ENCODE data around the gene LPGAT1.

Gene LPGAT1

DNA sequence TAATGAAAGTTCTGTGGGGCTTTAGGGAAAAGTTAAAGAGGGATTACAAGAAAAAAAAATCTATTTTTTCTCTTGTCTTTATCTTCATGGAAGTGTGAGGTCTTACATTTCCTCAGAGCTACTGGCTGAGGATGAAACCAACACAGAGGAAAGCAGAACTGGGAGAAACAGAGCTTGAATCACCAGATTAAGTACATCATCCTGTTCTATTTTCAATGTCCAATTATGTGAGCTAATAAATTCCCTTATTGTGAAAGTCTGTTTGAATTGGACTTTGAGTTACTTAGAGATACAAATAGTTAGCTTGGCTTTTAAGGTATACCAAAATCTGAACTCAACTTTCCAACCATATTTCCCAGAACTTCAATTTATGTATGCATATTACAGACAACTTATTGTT lies 69.2 kb downstream of the LPGAT1 start:
- no peak for DNase-seq

DNA sequence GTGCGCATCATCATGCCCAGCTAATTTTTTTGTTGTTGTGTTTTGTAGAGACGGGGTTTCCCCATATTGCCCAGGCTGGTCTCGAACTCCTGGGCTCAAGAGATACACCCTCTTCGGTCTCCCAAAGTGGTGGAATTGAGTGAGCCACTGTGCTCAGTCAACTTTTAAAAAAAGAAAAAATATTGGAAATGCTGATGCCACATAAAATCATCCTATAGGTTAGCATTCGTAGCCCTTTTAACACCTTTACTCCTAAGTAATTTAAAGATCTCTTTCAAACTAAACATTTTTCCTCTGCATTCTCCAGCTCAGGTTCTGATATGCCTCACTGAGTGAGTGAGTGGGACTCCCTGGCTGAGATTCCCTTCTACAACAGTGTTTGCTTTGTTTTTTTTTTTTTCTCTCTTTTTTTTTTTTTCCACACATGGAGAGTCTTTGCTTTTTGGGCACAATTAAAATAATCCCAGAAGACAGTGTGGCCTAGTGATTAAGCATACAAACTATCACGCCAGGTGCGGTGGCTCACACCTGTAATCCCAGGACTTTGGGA lies 74.0 kb downstream of the LPGAT1 start:
- no peak for DNase-seq

DNA sequence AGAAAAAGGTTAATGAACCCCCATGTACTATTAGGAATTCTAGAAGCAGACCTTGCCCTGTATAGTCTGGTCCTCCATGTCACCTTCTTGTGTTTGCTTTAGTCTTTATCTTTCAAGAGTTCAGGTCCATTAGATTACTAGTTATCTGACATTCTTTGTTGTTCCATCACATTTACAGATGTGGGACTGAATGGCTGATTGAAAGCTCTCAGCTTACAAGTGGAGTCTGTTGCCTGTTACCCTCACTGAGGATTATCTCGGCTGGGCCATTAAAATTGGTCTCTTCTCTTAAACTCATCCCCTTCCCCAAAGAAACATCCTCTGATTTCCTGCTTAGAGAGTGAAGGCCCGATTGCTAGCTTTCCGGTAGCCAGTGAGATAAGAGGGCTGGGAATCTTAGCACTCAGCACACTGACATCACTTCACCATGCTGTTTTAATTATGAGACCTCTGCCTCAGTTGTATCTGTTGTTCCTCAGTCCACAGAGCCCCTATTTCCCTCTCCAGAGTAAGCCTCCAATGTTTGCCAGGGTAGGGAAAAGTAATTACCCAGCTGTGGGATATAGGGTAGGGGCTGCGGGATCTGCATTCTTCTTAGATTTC lies 76.8 kb downstream of the LPGAT1 start:
- DNase-seq = no peak

DNA sequence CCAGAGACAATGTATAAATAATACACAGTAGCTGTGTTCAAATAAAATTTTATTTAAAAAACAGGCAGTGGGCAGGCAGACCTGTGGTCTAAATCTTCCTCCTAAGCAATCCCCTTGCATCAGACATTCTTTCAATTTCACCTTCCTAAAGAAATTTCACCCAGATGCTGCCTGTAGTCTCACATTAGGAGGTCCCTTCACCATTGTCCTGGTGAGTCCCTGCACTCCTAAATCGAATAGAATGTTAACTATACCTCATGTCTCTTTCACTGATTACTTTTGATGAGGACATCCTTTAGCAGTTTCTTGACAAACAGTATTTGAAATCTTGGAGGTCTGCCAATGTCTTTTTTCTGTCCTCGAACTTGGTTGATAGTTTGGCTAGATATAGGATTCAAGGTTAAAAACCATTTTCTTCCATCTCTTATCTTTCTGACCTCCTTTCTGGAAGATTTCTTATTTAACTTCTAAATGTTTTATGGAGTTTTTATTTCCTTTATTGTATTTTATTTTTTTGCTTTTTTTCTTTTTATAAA lies 77.5 kb downstream of the LPGAT1 start:
- DNase-seq = no peak

DNA sequence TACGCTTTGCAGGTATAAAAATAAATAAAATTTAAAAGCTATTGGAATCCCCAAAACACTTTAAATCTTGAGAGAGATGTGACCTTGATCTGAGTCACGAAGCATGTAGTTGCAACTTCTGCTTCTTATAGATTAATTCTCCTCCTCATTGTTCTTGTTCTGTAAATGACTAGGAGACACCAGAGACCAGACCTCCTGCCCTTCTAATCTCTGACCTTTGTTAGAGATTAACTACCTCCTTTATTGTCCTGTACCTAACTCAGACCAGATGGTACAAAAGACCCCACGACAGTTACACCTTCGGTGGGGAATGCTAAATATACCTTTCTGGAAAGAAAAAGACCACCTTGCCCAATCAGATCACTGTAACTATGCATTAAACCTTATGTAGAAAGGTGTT lies 78.2 kb downstream of the LPGAT1 start:
- no peak for DNase-seq

DNA sequence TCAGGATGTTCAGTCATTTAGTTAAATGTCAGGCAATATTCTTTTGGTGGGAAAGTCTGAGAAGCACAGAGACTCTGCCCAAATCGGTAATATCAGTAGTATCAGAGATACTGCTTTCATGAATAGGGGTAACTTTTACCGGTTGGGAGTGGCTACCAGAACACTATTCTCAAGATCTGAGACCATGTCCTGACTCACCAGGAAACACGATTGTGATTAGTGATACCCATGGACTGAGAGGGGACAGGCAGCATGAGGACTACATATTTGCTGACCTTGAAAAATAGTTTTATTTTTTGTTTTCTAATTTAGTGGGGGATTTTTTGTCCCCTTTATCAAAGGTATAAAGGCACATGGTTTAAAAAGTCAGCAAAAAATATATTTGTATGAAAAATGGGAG lies 79.1 kb downstream of the LPGAT1 start:
- no peak for DNase-seq

DNA sequence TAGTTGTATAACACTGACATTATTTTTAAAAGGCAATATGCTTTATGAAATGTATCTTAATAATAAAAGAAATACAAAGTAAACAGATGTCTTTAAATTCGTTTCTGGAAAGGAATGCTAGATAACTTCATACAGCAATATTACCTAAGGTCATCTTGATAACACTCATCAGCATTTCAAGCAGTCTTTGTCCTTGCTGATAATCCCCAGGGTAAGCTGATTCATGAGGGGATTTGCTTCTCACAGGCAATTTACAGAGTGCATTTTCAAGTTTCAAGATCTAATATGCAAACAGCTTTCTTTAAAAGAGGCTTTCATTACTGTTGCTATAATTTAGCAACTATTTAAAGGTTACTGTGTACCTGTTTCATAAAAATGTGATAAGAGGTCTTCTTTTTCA lies 80.0 kb downstream of the LPGAT1 start:
- DNase-seq = no peak

DNA sequence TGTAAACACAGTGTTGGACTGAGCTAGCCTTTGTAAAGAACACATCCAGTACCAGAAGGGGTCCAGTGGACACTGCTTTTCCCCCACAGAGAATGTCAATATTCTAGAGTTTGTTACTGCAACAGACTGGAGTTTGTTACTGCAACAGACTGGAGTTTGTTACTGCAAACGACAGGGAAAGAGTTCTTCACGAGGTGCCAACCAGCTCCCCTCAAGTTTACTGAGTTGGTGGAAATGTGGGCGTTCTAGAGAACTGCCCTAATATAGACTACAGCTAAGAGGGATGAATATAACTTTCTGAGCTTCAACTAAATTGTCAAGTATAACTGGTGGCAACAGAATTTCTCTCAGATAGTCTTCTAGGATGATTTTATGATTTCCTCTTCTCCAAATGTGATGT lies 81.3 kb downstream of the LPGAT1 start:
- no peak for DNase-seq

DNA sequence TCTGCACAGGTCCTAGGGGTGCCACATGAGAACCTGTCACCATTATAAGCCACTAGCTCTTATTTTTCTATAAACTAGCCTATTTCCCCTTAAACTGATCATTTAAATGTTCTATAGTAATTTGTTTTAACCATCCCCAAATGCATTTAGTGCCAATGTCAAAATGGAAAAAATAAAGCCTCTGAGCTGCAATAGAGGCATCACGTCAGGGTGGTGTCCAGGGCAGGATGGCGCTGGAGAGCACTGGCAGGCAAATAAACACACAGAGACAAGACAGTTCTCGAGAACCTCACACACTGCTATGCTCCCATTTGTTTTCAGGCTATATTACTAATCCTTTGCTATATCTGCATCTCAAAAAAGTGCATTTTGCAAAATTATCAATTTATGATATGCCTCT lies 81.8 kb downstream of the LPGAT1 start:
- DNase-seq = no peak

DNA sequence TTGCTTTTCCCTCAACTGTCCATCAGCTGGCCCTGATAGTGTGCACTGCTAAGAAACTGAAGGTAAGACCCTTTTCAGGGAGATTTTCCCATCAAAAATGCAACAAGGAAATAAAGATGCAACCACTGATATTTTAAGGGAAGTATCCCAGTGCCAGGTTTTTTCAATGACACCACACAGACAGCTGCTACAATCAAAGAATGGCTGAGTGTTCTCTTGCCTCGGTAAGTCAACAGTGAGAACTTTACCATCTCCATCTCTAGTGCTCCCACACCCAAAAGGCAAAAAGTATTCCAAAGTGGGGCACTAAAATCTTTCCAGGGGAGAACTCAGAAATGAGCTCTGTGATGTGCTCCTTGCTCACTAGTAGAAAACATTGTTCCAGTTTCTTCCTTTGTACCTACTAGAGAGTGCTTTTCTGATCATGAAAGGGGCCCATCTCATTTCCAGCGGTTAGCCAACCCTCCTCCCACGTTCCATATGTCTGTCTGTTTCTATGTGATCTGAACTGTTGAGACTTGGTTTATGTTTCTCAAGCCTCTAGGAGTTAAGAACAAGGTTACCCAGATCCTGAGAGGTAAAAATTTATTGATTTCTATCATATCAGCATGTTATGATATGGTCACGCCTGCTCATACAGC lies 87.6 kb downstream of the LPGAT1 start:
- DNase-seq = no peak

DNA sequence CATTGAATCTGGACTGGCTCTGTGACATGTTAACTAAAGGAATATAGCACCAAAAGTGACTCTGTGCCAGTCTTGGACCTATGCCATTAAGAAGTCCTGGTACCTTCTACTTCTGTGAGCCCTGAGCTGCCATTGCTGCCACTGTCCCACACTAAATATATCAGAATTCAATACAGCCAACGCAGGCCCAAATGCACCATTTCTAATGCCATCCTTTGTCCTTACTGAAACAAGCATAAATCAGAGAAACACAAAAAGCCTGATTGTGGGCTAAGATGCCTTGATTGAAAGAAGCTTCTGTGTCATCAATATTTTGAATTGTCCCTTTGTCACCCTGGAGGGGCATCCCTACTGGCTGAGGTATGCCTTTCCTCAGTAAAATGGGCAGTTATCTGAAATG lies 88.3 kb downstream of the LPGAT1 start:
- no peak for DNase-seq

DNA sequence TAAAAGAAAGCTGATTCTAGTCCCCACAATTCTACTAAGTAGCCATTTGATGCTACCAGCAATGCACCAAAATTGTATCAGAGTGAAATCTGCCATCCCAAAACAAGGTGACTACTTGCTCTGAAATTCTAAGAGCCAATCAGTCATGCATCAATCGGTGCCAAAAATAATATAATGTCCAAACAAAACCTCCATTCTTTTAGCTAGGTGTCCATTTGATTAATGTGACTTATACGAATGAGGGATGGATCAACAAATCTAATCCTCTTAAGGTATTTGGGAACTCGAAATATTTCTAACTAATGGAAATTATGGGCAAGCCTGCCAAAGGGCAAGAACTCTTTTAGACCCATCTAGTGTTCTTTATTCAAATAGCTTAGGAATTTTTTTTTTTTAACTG lies 88.8 kb downstream of the LPGAT1 start:
- DNase-seq = no peak

DNA sequence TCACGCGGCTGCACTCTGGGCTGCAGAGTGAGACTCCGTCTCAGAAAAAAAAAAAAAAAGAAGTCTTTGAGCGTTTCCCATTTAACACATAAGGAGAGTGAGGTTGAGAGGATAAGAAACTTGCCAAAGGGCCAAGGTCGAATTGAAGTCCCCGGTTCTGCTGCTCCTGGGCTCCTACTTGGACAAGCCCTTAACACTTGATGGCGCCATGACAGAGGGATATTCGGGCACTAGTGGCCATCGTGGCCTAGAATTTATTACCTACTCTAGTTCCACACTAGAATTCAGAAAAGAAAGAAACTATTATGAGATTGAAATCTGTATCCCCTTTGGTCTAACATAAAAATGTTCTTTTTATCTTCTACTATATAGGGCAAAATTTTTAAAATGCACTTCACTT lies 89.4 kb downstream of the LPGAT1 start:
- DNase-seq = no peak

DNA sequence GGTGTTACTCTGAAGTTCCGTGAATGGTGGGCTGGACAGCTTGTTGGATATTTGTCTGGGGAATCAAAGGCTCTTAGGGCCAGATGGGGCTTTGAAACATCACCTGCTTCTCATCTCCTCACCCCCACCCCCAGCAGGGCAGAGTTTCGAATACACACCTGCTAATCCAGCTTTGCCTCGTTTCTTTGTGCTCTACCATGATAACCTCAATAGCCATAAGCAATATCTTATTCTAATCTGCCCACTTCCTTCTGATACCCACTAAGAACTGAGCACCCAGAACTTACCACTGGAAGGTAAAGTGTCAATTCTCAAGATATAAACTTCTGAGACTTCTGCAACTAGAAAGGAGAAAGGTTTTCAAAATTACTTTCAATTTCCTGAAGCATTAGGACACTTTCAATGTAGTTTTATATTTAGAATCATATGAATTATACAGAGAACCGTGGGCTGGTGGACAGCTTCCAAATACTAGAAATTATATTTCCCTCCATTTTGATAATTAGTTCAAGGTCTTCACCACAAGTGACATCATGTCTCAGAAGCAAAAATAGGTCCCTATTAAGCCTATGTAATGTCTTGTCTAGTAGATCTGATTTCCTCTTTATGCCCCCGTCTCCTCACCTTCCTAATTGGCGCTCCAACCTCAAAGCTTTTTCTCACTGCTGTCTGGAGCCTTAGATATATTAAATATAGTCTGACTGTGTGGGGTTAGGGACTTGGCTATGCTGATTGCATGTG lies 90.7 kb downstream of the LPGAT1 start:
- DNase-seq = no peak

DNA sequence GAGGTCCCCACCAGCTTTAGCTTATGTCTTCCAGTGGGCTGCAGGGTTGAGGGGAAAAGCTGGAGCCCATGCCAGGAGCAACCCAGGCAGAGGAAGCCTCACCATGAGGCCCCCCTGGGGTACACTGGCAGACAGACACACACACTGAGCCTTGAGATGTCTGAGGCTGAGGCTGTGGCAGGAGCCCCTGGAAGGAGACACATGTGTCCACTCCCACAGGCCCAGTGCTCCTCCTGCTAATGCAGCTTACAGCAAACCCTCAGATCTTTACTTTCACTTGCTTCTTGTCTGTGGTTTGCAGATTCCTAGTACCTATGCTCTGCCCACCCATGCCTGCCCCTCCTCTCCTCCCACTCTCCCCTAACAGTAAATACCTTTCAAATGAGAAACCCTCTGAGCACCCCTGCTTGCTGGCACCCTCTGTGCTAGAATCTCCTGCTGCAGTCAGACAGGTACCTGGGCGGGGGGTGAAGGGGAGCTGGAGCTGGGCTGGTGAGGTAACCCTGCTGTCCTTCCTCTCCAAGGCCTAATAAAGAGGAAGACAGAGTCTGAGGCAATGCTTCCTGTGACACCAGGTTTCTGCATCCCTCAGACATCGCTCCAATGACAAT lies 91.8 kb downstream of the LPGAT1 start:
- peak; percentile 51 to 55 for DNase-seq

DNA sequence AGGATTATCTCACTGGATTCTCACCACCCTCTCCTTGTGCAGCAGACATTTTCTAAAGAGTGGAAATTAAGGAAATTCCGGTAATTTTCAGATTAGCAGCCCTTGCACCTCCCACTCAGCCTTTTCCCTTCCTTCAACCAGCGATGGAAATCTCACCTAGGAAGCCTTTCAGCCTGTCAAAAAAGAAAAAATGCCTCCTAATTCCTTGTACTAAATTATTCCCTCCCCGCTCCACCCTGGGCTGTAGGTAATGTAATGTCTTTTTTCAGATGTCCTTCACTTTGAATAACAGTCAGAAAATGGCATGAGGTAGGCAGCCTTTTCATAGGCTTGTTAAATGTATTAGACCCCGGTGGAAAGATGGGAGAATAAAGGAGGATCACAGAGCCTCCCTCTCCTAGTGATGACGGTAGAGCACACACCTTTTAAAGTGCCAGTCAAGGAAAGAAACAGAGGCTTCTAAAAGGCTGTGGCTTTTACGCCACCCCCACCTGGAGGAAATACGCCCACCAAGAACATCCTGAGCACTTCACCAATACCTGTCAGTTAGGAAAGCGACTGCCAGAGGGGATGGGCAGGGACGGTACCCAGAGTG lies 92.4 kb downstream of the LPGAT1 start:
- no peak for DNase-seq

DNA sequence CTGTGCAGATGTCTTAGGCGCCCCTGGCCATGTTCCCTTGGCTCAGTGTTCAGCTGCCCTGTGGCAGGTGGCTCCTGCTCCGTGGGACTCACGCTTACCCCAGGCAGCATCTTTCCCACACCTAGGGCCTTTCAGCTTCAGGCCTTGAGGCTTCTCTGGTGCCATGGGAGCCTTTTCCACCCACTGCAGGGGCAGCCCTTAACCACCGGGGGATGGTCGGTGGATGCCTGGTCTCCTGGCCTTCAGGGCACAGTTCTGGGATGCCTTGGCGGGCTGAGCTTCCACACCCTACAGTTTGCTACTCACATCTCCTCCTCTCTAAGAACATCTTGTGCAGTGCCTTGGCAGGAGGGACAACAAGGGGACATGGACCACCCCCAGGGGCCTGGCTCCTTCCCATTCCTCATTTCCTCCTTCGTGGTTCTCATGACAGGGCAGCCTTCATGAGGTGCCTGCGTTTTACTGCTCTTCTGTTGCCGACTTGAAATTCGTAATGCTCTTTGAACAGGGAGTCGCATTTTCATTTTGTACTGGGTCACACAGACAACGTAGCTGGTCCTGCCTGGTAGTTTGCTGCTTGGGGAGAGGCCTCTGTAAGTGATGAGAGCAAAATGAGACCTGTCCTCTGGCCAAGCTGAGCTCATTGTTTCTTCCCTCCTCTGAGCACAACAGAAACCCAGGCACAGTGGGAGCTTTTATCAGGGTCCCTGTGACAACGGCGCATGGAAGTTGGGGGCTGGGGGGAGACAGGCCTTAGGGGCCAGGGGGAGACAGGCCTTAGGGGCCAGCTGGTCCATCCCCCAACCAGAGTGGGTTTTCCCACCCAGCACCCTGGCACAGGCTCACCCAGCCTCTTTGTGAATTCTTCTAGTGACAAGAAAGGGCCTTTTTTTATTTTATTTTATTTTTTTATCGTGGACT lies 93.2 kb downstream of the LPGAT1 start:
- DNase-seq = no peak

DNA sequence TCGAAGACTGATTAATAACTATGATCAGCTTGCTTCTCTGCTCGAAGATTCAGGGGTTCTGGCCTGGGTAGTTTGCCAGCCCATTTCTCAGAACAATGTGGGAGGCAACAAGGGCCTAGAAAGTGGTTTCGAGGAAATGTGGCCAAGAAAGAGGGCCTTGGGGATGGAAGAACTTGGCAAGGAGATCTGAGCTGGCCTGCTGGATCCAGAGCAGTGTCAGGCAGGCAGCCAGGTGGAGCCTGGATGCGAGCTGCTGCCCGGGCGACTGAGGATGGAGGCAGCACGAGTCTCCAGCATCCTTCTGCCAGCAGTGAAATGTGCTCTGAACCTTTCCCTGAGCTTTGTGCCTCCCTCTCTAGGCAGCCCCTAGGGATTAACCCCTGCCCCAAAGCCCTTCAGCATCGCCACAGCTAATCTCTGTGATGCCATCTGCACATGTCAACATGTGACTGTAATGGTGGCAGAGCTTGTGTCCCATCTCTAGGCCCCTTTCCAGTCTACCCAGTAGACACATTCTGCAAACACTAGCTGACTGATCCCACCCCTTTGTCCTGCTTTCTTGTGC lies 94.1 kb downstream of the LPGAT1 start:
- DNase-seq = no peak

DNA sequence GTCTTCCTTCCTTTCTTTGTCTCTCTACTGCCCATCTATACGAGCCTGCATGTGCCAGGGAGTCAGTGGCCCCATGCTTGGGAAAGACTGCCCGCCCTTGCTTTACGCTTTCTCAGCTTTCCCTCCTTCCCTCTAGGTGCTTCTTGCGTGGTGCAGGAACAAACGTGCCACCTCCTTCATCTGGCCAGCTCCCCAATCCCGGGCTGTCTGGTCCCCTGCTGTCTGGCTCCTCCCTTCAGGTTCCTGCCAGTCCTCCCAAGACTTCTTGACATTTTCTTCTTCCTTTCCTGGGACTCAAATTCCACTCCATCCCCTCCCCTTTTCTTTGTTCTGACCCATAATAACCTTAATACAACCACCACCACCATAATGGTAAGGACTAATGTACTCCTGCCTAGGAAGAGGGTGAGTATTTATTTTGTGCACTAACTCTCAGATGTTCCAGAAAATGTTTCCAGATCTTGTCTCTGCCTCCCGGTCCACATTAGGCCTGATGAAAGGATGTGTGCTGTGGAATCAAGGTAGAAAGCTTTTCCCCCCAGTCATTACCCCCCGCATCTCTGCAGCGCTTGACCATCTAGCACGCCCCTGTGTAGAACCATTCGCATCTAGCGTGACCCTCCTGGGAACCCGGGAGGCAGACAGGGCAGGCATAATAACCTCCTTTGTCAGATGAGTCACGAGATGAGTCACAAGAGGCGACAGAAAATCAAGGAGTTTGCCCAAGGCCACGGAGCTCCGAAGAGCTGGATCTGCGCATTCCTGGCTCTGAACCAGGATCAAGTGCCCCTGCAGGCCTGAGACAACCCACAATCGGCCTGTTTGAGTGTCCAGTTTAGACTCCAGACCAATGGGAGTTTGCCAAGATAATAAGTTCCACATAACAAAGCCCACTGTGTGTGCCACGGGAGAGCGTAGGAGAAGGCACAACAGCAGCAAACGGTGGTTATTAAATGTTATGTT lies 95.1 kb downstream of the LPGAT1 start:
- no peak for DNase-seq

DNA sequence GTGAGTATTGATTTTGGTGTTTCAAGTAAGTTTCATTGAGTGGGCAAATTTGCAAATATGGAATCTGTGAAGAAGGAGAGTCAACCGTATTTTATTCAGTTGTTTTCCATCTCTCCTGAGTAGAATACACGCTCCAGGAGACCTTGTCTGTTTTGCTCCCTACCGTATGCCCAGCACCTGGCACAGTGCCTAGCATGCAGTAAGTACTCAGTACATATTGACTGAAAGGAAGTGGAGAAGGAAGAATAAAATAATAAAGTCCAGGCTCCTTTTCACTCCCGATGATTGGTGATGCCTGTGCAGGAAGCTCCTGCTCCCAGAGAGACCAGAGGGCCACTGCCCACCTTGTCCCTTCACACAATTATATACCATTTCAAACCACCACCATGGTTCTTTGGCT lies 95.8 kb downstream of the LPGAT1 start:
- DNase-seq = no peak
